SU-DHL-6 (cell line): ENCODE data around the gene NHSL2.

Source experiments
- EZH2phosphoT487 ChIP-seq: fragments of 200-600 bp; sonication (generic), shearing (Covaris generic); conservative IDR thresholded peaks from 2 replicates; pipeline ENCODE4 v1.6.1; 2018; ENCODE audit warnings: mild to moderate bottlenecking, antibody characterized with exemption, low read length, moderate library complexity, mixed read lengths
- TF ChIP-seq, protein P1 (sequence below): fragments of 200-600 bp; sonication (generic); IDR thresholded peaks from one replicate; pipeline ENCODE4 v1.5.1; 2017; ENCODE audit warnings: antibody characterized with exemption, mild to moderate bottlenecking, low read length, moderate library complexity; ENCODE audit not compliant: insufficient read depth, poor library complexity, severe bottlenecking

DNA sequence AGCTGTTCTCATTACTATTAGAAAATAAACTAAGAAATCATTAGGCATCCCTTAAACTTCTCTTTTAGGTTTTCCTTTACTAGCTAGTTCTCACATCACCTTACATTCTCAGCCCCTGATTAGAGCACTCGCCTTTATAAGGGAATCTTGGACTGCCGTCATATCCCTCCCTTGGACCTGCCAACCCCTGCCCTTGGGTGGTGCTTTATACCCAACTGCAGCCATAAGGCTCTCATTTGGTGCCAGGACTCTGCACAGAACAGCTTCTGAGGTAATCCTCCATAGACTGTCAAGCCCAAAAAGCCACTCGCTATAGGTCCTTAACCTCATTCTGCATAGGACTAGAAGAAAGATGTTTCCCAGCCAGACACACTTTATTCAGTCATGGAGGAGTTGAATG lies 67.5 kb downstream of the NHSL2 start:
- TF ChIP-seq, protein P1, sequence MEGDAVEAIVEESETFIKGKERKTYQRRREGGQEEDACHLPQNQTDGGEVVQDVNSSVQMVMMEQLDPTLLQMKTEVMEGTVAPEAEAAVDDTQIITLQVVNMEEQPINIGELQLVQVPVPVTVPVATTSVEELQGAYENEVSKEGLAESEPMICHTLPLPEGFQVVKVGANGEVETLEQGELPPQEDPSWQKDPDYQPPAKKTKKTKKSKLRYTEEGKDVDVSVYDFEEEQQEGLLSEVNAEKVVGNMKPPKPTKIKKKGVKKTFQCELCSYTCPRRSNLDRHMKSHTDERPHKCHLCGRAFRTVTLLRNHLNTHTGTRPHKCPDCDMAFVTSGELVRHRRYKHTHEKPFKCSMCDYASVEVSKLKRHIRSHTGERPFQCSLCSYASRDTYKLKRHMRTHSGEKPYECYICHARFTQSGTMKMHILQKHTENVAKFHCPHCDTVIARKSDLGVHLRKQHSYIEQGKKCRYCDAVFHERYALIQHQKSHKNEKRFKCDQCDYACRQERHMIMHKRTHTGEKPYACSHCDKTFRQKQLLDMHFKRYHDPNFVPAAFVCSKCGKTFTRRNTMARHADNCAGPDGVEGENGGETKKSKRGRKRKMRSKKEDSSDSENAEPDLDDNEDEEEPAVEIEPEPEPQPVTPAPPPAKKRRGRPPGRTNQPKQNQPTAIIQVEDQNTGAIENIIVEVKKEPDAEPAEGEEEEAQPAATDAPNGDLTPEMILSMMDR, result no peak
- no peak for TF ChIP-seq EZH2phosphoT487
